ENCODE results near the gene SLCO2A1.

Gene SLCO2A1

GRCh38 chr3:133963657-133964396 lies 65.9 kb downstream of the SLCO2A1 start:
- ChIA-PET POLR2A (no interaction called here), CTCF (interaction anchor here (0.7 to 1.6 kb wide), 2 partner anchors 39 to 96 kb away, joined by 3 to 4 read pairs; no protein-coding TSS in a partner anchor)
- H3K36me3 ChIP-seq (ENCODE audit: control insufficient read depth in 2 of 2, insufficient read depth in 1 of 2, low read length in 2 of 2) = no peaks in the 10 kb centered on the region
- H3K4me1 ChIP-seq (ENCODE audit: control insufficient read depth, insufficient read depth, low read length) = no peaks in the 10 kb centered on the region
- TF ChIP-seq TCF7L2 (IDR thresholded peaks at IDR 0.05; ENCODE audit: borderline replicate concordance, low read depth, low read length) (no peak), HOXC10 (CRISPR knock-in tag; IDR thresholded peaks at IDR 0.05) (no peak), ZFP3 (tag by site-specific recombination; IDR thresholded peaks at IDR 0.05; ENCODE audit: low read depth) (no peak), ZNF121 (tag by site-specific recombination; IDR thresholded peaks at IDR 0.05) (no peak), GLI2 (tag by site-specific recombination; IDR thresholded peaks at IDR 0.05; ENCODE audit: borderline replicate concordance, low read depth) (no peak), ZNF133 (tag by site-specific recombination; IDR thresholded peaks at IDR 0.05) (no peak), ZNF10 (tag by site-specific recombination; IDR thresholded peaks at IDR 0.05) (no peak), ZNF140 (tag by site-specific recombination; IDR thresholded peaks at IDR 0.05) (no peak), KLF8 (tag by site-specific recombination; IDR thresholded peaks at IDR 0.05) (no peak), GLIS2 (tag by site-specific recombination; IDR thresholded peaks at IDR 0.05) (no peak), ZFHX2 (tag by site-specific recombination; conservative IDR thresholded peaks at IDR 0.05) (no peak), ZNF174 (tag by site-specific recombination; IDR thresholded peaks at IDR 0.05) (no peak), ZNF184 (tag by site-specific recombination; IDR thresholded peaks at IDR 0.05) (no peak), ZNF16 (tag by site-specific recombination; IDR thresholded peaks at IDR 0.05; ENCODE audit: low read depth) (no peak), HOXA7 (CRISPR knock-in tag; IDR thresholded peaks at IDR 0.05; ENCODE audit: borderline replicate concordance) (no peak), ZNF692 (tag by site-specific recombination; IDR thresholded peaks at IDR 0.05) (no peak)
- TF ChIP-seq, protein P1, sequence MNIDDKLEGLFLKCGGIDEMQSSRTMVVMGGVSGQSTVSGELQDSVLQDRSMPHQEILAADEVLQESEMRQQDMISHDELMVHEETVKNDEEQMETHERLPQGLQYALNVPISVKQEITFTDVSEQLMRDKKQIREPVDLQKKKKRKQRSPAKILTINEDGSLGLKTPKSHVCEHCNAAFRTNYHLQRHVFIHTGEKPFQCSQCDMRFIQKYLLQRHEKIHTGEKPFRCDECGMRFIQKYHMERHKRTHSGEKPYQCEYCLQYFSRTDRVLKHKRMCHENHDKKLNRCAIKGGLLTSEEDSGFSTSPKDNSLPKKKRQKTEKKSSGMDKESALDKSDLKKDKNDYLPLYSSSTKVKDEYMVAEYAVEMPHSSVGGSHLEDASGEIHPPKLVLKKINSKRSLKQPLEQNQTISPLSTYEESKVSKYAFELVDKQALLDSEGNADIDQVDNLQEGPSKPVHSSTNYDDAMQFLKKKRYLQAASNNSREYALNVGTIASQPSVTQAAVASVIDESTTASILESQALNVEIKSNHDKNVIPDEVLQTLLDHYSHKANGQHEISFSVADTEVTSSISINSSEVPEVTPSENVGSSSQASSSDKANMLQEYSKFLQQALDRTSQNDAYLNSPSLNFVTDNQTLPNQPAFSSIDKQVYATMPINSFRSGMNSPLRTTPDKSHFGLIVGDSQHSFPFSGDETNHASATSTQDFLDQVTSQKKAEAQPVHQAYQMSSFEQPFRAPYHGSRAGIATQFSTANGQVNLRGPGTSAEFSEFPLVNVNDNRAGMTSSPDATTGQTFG (tag by site-specific recombination; IDR thresholded peaks at IDR 0.05; ENCODE audit: borderline replicate concordance) = no peak
- TF ChIP-seq, protein P2, sequence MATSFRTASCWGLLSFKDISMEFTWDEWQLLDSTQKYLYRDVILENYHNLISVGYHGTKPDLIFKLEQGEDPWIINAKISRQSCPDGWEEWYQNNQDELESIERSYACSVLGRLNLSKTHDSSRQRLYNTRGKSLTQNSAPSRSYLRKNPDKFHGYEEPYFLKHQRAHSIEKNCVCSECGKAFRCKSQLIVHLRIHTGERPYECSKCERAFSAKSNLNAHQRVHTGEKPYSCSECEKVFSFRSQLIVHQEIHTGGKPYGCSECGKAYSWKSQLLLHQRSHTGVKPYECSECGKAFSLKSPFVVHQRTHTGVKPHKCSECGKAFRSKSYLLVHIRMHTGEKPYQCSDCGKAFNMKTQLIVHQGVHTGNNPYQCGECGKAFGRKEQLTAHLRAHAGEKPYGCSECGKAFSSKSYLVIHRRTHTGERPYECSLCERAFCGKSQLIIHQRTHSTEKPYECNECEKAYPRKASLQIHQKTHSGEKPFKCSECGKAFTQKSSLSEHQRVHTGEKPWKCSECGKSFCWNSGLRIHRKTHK (tag by site-specific recombination; IDR thresholded peaks at IDR 0.05) = no peak
- TF ChIP-seq, protein P3, sequence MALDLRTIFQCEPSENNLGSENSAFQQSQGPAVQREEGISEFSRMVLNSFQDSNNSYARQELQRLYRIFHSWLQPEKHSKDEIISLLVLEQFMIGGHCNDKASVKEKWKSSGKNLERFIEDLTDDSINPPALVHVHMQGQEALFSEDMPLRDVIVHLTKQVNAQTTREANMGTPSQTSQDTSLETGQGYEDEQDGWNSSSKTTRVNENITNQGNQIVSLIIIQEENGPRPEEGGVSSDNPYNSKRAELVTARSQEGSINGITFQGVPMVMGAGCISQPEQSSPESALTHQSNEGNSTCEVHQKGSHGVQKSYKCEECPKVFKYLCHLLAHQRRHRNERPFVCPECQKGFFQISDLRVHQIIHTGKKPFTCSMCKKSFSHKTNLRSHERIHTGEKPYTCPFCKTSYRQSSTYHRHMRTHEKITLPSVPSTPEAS (tag by site-specific recombination; IDR thresholded peaks at IDR 0.05) = no peak
- TF ChIP-seq, protein P4, sequence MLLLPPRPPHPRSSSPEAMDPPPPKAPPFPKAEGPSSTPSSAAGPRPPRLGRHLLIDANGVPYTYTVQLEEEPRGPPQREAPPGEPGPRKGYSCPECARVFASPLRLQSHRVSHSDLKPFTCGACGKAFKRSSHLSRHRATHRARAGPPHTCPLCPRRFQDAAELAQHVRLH (tag by site-specific recombination; IDR thresholded peaks at IDR 0.05) = no peak
- H3K27ac ChIP-seq (ENCODE audit: extremely low read depth, low read depth, low read length) = no peak overlapping the region
- H3K9me3 ChIP-seq (ENCODE audit: control insufficient read depth, insufficient read depth, low read depth, low read length) = no peaks in the 10 kb centered on the region
- no peak overlapping the region for H3K4me3 ChIP-seq (ENCODE audit: low read depth, low read length)
